HG03095 (cell line): ENCODE measurements around the gene BSG.
"Not testable (repeated sequence)": the region's sequence is repeated elsewhere in the genome, so short reads cannot be mapped to it uniquely, and the experiment has no call there.

Source experiments
- ATAC-seq: cut with Tn5 transposase; IDR thresholded peaks from one replicate; pipeline ENCODE4 v1.9.1; 2021; ENCODE audit warnings: moderate library complexity; ENCODE audit not compliant: unreplicated experiment

The BSG gene

DNA sequence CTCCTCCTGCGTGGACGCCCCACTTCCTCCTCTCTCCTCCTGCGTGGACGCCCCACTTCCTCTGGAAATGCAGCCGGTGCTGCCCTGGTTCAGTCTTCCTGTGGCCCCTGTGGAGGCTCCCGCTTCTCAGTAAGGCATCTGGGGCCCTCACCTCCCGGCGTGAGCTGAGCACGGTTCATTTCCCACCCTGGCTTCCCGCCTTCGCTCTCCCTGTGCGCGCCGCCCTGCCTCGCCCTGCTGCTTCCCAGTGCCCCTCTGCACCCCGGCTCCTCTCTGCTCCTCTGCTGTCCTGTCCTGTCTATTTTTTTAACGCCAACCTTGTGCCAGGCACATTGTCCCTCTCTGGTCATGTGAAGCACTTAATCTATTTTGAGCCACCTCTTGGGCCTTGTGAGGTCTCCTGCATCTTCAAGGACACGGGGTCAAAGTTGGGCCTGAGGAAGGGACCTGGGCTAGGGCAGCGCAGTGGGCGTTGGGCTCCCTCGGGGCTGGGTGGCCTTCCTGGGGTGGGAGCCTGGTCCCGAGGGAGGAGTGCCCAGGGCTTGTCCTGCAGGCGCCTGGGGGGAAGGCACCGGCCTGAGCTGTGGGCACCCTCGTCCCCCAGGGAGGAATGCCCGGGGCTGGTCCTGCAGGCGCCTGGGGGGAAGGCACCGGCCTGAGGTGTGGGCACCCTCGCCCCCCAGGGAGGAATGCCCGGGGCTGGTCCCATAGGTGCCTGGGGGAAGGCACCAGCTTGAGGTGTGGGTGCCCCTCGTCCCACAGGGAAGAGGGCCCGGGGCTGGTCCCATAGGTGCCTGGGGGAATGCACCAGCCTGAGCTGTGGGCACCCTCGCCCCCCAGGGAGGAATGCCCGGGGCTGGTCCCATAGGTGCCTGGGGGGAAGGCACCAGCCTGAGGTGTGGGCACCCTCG, 30.2 kb downstream of the BSG start:
- ATAC-seq, result no peak

DNA sequence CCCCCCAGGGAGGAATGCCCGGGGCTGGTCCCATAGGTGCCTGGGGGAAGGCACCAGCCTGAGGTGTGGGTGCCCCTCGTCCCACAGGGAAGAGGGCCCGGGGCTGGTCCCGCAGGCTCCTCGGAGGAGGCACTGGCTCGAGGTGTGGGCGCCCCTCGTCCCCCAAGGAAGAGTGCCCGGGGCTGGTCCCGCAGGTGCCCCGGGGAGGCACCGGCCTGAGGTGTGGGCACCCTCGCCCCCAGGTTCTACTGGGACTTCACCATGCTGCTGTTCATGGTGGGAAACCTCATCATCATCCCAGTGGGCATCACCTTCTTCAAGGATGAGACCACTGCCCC, 30.9 kb downstream of the BSG start:
- not testable (repeated sequence) for ATAC-seq

DNA sequence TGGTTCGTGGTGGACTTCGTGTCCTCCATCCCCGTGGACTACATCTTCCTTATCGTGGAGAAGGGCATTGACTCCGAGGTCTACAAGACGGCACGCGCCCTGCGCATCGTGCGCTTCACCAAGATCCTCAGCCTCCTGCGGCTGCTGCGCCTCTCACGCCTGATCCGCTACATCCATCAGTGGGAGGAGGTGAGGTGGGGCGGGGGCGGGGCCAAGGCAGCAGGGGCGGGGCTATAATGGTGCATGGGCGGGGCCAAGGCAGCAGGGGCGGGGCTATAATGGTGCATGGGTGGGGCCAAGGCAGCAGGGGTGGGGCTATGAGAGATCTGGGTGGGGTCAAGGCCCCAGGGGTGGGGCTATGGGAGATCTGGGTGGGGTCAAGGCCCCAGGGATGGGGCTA, 31.4 kb downstream of the BSG start:
- ATAC-seq, result not testable (repeated sequence)

DNA sequence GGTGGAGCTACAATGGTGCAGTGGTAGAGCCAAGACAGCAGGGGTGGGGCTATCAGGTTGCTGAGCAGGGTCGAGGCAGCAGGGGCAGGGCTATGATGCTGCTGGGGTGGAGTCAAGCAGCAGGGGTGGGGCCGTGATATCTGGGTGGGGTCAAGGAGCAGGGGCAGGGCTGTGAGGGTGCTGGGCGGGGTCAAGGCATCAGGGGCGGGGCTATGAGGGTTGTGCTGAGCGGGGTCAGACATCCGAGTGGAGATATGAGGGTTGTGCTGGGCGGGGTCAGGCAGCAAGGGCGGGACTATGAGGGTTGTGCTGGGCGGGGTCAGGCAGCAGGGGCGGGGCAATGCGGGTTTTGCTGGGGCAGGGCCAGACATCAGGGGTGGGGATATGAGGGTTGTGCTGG, 32.0 kb downstream of the BSG start:
- ATAC-seq, result no peak

DNA sequence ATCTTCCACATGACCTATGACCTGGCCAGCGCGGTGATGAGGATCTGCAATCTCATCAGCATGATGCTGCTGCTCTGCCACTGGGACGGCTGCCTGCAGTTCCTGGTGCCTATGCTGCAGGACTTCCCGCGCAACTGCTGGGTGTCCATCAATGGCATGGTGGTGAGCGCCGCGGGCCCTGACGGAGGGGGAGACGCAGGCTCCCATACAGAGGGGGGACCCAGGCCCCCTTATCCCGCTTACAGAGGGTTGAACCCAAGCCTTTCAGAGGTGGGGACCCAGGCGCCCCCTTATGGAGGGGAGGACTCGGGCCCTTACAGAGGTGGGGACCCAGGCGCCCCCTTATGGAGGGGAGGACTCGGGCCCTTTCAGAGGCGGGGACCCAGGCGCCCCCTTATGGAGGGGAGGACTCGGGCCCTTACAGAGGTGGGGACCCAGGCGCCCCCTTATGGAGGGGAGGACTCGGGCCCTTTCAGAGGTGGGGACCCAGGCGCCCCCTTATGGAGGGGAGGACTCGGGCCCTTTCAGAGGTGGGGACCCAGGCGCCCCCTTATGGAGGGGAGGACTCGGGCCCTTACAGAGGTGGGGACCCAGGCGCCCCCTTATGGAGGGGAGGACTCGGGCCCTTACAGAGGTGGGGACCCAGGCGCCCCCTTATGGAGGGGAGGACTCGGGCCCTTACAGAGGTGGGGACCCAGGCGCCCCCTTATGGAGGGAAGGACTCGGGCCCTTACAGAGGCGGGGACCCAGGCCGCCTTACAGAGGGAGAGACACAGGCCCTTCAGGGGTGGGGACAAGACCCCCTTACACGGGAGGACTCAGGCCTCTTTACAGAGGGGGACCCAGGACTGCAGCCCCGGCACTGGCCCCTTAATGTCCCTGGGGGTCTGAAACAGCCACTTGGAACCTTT, 32.9 kb downstream of the BSG start:
- ATAC-seq, result not testable (repeated sequence)

DNA sequence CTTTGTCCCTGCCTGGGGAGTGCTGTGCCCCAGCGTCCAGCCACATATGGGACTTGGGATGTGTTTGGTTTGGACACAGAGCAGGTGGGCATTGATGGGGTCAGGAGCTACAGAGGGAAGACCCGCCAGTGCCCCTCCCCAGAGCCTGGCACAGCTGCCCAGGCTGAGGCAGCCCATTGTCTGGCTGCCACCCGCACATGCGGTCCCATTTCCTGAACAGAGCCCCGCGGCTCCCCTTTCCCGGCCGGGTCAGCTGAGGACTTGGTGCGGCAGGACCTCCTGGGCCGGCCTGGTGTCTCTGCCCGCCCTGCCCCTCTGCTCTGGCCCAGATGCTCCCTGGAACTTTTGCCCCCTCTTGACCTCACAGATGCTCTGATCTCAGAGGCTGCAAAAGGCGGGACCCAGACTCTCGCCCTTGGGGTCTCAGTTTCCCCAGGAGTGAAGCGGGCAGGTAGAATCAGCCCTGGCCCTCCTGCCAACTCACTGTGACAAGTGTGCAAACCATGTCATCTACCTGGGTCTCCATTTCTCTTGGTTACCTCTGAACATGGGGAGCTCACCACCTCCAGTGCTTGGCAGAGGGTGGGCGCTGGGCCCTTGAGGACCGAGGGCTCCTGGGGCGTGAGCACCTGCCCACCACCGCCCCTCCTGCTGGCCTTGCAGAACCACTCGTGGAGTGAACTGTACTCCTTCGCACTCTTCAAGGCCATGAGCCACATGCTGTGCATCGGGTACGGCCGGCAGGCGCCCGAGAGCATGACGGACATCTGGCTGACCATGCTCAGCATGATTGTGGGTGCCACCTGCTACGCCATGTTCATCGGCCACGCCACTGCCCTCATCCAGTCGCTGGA, 35.1 kb downstream of the BSG start:
- ATAC-seq, result no peak

DNA sequence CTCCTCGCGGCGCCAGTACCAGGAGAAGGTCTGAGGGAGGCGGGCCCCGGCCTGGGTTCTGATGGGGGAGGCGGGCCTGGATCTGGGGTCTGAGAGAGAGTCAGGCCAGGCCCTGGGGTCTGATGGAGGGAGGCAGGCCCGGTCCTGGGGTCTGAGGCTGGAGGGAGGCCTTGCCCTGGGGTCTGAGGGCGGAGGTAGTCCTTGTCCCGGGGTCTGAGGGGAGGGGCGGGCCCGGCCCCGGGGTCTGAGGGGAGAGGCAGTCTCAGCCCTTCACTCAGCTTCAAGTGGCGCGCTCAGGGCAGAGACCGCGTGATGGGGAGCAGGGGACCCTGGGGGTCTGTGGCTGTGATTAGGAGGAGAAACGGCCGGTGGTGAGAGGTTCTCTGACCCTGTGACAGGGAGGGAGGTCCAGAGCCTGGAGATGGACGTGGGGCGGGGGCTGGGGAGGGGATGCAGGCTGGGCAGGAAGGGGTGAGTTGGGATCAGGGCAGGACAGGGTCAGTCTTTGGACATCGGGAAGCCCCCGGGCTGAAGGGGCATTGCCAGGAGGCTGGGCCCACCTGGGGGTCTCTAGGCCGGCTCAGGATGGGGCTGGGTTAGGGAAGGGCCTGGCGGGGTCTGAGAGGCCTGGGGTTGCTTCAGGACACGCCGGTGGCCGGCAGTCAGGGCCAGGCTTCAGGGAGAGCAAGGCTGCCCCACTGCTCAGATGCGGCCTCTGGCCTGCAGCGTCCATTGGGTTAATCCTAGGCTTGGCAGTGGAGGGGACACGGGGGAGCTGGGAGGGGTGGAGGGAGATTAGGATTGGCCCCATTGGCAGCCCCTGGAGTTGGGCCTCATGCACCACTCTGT, 36.0 kb downstream of the BSG start:
- no peak for ATAC-seq

DNA sequence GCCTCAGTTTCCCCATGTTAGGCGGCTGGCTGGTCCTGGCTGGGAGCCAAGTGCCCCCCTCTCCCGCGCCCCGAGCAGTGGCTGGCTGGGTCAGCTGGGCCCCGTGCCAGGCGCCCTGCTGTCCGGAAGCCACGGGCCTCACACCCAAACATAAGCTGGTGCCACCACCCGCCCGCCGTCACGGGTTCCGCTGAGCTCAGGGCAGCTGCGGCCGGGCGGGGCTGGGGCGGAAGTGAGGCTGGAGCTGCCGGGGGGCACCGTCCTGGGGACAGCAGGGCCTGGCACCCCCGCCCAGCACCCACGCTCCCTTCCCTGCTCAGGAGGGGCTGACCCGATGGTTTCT, 36.6 kb downstream of the BSG start:
- ATAC-seq, result no peak

DNA sequence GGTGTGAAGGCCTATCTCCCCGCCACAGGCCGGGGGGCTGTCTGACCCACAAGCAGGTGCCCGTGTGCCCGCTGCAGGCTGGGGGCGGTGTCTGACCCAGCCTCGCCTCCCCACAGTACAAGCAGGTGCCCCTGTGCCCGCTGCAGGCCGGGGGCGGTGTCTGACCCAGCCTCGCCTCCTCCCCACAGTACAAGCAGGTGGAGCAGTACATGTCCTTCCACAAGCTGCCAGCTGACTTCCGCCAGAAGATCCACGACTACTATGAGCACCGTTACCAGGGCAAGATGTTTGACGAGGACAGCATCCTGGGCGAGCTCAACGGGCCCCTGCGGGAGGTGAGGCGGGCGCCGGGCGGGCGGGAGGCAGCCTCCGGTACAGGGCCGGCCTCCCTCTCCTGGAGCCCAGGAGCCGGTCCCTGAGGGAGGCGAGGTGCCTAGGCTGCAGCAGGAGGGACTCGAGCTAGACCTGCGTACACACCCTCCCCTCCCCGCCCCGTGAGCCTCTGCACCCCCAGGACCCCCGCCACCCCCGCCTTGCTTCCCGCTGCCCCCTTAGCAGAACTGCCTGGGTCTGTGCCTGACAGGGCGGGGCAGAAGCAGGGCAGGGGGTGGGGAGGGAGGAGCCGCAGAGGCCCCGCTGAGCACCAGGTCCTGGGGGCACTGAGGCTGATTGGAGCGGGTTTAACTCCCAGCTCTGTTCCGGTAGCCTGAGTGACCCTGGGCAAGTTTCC, 37.8 kb downstream of the BSG start:
- ATAC-seq, result no peak

DNA sequence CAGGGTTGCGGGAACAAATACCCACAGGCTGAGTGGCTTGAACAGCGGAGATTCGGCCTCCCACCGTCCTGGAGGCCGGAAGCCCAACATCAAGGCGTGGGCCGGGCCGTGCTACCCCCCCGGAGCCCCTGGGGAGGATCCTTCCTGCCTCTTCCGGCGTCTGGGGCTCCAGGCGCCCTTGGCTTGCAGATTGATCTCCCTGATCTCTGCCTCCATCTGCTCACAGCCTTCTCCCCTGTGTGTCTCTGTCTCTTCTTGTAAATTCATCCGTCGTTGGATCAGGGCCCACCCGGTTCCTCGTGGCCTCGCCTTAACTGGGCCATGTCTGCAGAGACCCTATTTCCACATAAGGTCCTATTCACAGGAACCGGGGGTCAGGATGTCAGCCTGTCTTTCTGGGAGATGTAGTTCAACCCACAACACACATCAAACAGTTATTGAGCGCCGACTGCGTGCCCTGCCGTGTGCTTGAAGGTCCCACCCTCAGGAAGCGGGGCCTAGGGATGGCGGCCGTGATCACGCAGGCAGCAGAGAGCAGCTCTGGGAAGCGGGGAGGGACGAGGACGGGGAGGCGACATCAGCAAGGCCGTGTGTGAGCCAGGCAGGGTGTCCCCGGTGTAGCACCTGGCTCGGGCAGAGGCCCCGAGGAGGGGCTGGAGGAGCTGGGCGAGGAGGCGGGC, 38.5 kb downstream of the BSG start:
- no peak for ATAC-seq

DNA sequence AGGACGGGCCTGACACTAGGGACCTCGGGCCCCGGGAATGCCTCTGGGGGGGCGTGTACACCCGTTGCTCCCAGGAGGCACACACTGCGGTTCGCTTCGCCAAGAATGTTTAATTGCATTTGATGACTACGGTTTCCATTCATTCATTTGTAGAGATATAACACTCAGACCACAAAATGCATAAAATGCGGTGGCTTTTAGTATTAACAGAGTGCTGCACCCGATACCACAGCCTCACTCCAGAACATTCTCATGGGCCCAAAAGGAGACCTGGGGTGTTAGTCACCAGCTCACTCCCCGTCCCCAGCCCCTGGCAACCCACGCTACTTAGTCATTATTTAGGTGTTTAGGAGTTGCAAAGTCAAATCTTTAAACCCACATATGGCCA, 39.1 kb downstream of the BSG start:
- ATAC-seq, result no peak

DNA sequence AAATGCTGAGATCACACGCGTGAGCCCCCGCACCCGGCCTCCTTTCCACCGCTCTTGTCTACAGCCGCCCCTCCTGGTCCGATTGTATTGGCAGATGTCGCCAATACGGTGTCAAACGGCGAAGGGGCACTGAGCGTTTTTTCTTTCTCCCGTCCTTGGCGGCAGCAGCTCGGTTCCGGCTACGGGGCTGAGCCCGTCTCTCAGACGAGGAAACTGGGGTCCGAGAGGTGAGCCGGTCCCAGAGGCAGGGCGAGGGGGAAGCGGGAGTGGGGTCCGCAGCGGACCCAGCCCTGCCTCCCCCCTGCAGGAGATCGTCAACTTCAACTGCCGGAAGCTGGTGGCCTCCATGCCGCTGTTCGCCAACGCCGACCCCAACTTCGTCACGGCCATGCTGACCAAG, 40.5 kb downstream of the BSG start:
- ATAC-seq, result no peak

DNA sequence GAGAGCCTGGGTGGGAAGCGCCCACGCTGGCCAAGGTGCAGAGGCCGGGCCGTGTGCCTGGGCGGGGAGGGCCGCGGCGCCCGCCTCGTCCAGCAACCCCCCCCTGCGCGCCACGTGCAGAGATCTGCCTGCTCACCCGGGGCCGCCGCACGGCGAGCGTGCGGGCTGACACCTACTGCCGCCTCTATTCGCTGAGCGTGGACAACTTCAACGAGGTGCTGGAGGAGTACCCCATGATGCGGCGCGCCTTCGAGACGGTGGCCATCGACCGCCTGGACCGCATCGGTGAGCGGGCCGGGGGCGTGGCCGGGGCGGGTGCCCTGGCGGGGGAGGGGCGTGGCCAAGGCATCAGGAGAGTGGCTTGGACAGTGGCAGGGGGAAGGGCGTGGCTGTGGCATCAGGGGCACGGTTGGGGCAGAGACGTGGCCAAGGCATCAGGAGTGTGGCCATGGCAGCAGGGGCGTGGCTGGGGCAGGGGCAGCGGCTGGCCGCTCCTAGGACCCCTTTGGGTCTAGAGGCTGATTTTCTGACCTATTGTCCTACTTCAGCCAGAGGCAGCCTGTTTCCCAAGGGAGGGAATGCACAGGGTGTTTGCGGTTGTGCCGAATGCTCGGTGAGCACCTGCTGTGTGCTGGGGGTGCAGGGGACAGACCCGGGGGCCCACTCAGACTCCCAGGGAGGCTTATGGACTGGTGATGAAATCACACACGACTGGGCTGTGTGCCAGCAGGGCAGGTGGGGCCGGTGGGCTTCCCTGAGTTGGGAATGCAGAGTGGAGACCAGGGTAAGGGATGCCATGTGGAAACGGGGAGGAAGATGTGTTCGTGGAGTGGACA, 41.6 kb downstream of the BSG start:
- ATAC-seq, result no peak

DNA sequence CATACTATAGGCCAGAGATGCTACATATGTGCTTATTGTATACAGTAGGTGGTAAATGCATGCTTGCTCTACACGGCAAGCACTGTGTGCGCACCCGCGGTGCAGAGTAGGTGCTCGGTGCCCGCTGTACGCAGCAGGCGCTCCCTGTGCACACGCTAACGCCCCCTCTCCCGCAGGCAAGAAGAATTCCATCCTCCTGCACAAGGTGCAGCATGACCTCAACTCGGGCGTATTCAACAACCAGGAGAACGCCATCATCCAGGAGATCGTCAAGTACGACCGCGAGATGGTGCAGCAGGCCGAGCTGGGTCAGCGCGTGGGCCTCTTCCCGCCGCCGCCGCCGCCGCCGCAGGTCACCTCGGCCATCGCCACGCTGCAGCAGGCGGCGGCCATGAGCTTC, 43.2 kb downstream of the BSG start:
- no peak for ATAC-seq

DNA sequence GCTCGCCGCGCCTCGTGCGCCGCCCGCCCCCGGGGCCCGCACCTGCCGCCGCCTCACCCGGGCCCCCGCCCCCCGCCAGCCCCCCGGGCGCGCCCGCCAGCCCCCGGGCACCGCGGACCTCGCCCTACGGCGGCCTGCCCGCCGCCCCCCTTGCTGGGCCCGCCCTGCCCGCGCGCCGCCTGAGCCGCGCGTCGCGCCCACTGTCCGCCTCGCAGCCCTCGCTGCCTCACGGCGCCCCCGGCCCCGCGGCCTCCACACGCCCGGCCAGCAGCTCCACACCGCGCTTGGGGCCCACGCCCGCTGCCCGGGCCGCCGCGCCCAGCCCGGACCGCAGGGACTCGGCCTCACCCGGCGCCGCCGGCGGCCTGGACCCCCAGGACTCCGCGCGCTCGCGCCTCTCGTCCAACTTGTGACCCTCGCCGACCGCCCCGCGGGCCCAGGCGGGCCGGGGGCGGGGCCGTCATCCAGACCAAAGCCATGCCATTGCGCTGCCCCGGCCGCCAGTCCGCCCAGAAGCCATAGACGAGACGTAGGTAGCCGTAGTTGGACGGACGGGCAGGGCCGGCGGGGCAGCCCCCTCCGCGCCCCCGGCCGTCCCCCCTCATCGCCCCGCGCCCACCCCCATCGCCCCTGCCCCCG, 43.8 kb downstream of the BSG start:
- no peak for ATAC-seq

DNA sequence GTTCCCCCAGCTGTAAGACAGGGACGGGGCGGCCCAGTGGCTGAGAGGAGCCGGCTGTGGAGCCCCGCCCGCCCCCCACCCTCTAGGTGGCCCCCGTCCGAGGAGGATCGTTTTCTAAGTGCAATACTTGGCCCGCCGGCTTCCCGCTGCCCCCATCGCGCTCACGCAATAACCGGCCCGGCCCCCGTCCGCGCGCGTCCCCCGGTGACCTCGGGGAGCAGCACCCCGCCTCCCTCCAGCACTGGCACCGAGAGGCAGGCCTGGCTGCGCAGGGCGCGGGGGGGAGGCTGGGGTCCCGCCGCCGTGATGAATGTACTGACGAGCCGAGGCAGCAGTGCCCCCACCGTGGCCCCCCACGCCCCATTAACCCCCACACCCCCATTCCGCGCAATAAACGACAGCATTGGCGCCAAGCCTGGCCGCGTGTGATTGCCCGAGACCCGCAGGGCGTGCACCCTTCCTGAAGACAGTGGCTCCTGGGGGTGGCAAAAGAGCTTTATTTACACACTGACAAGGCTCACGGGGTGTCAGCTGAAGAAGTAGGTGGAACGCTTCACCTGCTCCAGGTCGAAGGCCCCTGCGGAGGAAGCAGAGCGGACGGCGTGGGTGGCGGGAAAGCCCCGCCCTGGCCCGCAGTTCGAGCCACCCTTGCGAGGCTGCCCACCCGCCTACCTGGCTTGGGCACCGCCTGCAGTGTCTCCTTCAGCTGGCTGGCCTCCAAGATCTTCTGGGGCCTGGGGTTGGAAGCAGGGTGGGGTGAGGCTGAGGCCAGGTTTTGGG, 44.5 kb downstream of the BSG start:
- no peak for ATAC-seq
